H9 (cell line): ENCODE measurements around the gene SLC17A6. TPM values are rescaled to one million over a fixed set of nuclear protein-coding genes. Genes with fewer than 3 reads are reported as not detected.

Source experiments
- DNase-seq: peaks from one replicate; pipeline ENCODE4 v3.0.0-alpha.2; 2017
- H2AFZ ChIP-seq: one replicate; pipeline ENCODE4 v1.6.1; 2013; ENCODE audit warnings: mild to moderate bottlenecking, low read length, control low read depth, moderate library complexity
- H2AK5ac ChIP-seq: 2 replicates; pipeline ENCODE4 v1.6.1; 2013; ENCODE audit warnings: low read length, control low read depth, mixed read lengths; ENCODE audit not compliant: insufficient read length
- H2BK120ac ChIP-seq: one replicate; pipeline ENCODE4 v1.6.1; 2013; ENCODE audit warnings: low read depth, mild to moderate bottlenecking, low read length, control low read depth, inconsistent platforms; ENCODE audit not compliant: poor library complexity, severe bottlenecking
- H2BK12ac ChIP-seq: 2 replicates; pipeline ENCODE4 v1.6.1; 2013; ENCODE audit warnings: low read length, control low read depth, mixed read lengths, low read depth; ENCODE audit not compliant: insufficient read length
- H2BK15ac ChIP-seq: 2 replicates; pipeline ENCODE4 v1.6.1; 2013; ENCODE audit warnings: low read depth, low read length, control low read depth
- H2BK20ac ChIP-seq: one replicate; pipeline ENCODE4 v1.6.1; 2013; ENCODE audit warnings: low read depth, mild to moderate bottlenecking, low read length, control low read depth, inconsistent platforms; ENCODE audit not compliant: poor library complexity, severe bottlenecking
- H2BK5ac ChIP-seq: 2 replicates; pipeline ENCODE4 v1.6.1; 2013; ENCODE audit warnings: low read length, control low read depth, mixed read lengths; ENCODE audit not compliant: insufficient read length
- H3K14ac ChIP-seq: 2 replicates; pipeline ENCODE4 v1.6.1; 2013; ENCODE audit warnings: low read length, control low read depth; ENCODE audit not compliant: insufficient read depth
- H3K18ac ChIP-seq: 2 replicates; pipeline ENCODE4 v1.6.1; 2013; ENCODE audit warnings: low read depth, mild to moderate bottlenecking, mixed read lengths, low read length, control low read depth; ENCODE audit not compliant: insufficient read length
- H3K23ac ChIP-seq: 2 replicates; pipeline ENCODE4 v1.6.1; 2013; ENCODE audit warnings: low read length, control low read depth, mixed read lengths, low read depth; ENCODE audit not compliant: insufficient read length
- H3K23me2 ChIP-seq: 2 replicates; pipeline ENCODE4 v1.6.1; 2013; ENCODE audit warnings: low read depth, mild to moderate bottlenecking, mixed read lengths, low read length, control low read depth; ENCODE audit not compliant: insufficient read length, poor library complexity, severe bottlenecking
- H3K27ac ChIP-seq: 2 replicates; pipeline ENCODE4 v1.5.1; 2013; ENCODE audit warnings: low read length, control low read depth, mixed read lengths, low read depth; ENCODE audit not compliant: insufficient read length
- H3K27me3 ChIP-seq: 2 replicates; pipeline ENCODE4 v1.6.1; 2013; ENCODE audit warnings: low read length, control low read depth, inconsistent platforms; ENCODE audit not compliant: insufficient read depth
- H3K4ac ChIP-seq: 2 replicates; pipeline ENCODE4 v1.6.1; 2013; ENCODE audit warnings: low read depth, mild to moderate bottlenecking, control low read depth, inconsistent platforms, low read length, moderate library complexity
- H3K4me1 ChIP-seq: 2 replicates; pipeline ENCODE4 v1.6.1; 2013; ENCODE audit warnings: low read length, control low read depth, inconsistent platforms; ENCODE audit not compliant: insufficient read depth
- H3K4me2 ChIP-seq: 2 replicates; pipeline ENCODE4 v1.6.1; 2013; ENCODE audit warnings: low read length, control low read depth, mixed read lengths; ENCODE audit not compliant: insufficient read length, insufficient read depth
- H3K56ac ChIP-seq: 2 replicates; pipeline ENCODE4 v1.6.1; 2013; ENCODE audit warnings: low read depth, mild to moderate bottlenecking, mixed read lengths, low read length, control low read depth; ENCODE audit not compliant: insufficient read length
- H3K79me1 ChIP-seq: 2 replicates; pipeline ENCODE4 v1.6.1; 2013; ENCODE audit warnings: low read depth, mild to moderate bottlenecking, moderate library complexity, low read length, control low read depth, inconsistent platforms; ENCODE audit not compliant: insufficient read depth, poor library complexity, severe bottlenecking
- H3K79me2 ChIP-seq: 2 replicates; pipeline ENCODE4 v1.6.1; 2013; ENCODE audit warnings: low read length, control low read depth, inconsistent platforms; ENCODE audit not compliant: insufficient read depth
- H3K9ac ChIP-seq: 2 replicates; pipeline ENCODE4 v1.6.1; 2013; ENCODE audit warnings: low read length, control low read depth, mixed read lengths; ENCODE audit not compliant: insufficient read length; ENCODE audit errors: extremely low read depth
- H3K9me3 ChIP-seq: one replicate; pipeline ENCODE4 v1.6.1; 2013; ENCODE audit warnings: low read depth, low read length, inconsistent platforms; ENCODE audit not compliant: control insufficient read depth
- H3T11ph ChIP-seq: one replicate; pipeline ENCODE4 v1.6.1; 2013; ENCODE audit warnings: mild to moderate bottlenecking, low read length, control low read depth, inconsistent platforms
- H4K20me1 ChIP-seq: one replicate; pipeline ENCODE4 v1.6.1; 2013; ENCODE audit not compliant: control insufficient read depth, insufficient read length, insufficient read depth
- H4K5ac ChIP-seq: 2 replicates; pipeline ENCODE4 v1.6.1; 2013; ENCODE audit warnings: low read depth, mild to moderate bottlenecking, mixed read lengths, low read length, control low read depth; ENCODE audit not compliant: insufficient read length
- H4K8ac ChIP-seq: replicated peaks from 2 replicates; pipeline ENCODE4 v1.6.1; 2013; ENCODE audit warnings: low read length, control low read depth, mixed read lengths, low read depth; ENCODE audit not compliant: insufficient read length
- H4K91ac ChIP-seq: 2 replicates; pipeline ENCODE4 v1.6.1; 2013; ENCODE audit warnings: low read depth, mild to moderate bottlenecking, moderate library complexity, mixed read lengths, low read length, control low read depth; ENCODE audit not compliant: insufficient read length
- H3K27ac Mint-ChIP-seq, 3 experiments: 2 replicates in 2 of 3; 3 replicates in 1 of 3; pipeline ENCODE4 v1.8.0; 2020 to 2021; ENCODE audit warnings: mixed read lengths in 3 of 3, mild to moderate bottlenecking in 1 of 3, moderate library complexity in 1 of 3
- H3K27me3 Mint-ChIP-seq: 2 replicates; pipeline ENCODE4 v1.8.0; 2021; ENCODE audit warnings: low read depth, mild to moderate bottlenecking, moderate library complexity, mixed read lengths
- H3K36me3 Mint-ChIP-seq, 3 experiments: 2 replicates in 2 of 3; 3 replicates in 1 of 3; pipeline ENCODE4 v1.8.0; 2020 to 2021; ENCODE audit warnings: low read depth in 3 of 3, mixed read lengths in 3 of 3; ENCODE audit not compliant: insufficient read depth in 1 of 3
- H3K4me1 Mint-ChIP-seq, 2 experiments: 2 replicates each; pipeline ENCODE4 v1.8.0; 2020; ENCODE audit warnings: mixed read lengths in 2 of 2
- H3K4me3 Mint-ChIP-seq, 2 experiments: 2 replicates in 1 of 2; 3 replicates in 1 of 2; pipeline ENCODE4 v1.8.0; 2020 to 2021; ENCODE audit warnings: mild to moderate bottlenecking in 2 of 2, mixed read lengths in 2 of 2, moderate library complexity in 1 of 2
- H3K9me3 Mint-ChIP-seq, 2 experiments: 2 replicates in 1 of 2; 3 replicates in 1 of 2; pipeline ENCODE4 v1.8.0; 2020; ENCODE audit warnings: mild to moderate bottlenecking in 2 of 2, mixed read lengths in 2 of 2, moderate library complexity in 1 of 2
- CTCF ChIP-seq: fragments of 200-600 bp; sonication (generic); conservative IDR thresholded peaks from 3 replicates; pipeline ENCODE4 v1.8.0; 2021; ENCODE audit warnings: antibody characterized with exemption, mild to moderate bottlenecking
- WGBS: extraction: QIAGEN DNeasy Blood & Tissue Kit; methylation state at CpG from one replicate; pipeline ENCODE4 v1.1.7; 2013; ENCODE audit warnings: missing lambda C conversion rate, low lambda C conversion rate, mixed read lengths; ENCODE audit not compliant: insufficient read length; ENCODE audit errors: extremely low coverage; 5-methylcytosine and 5-hydroxymethylcytosine counted together
- total RNA-seq: library from RNA; stranded (reverse); gene quantifications from 2 replicates; pipeline ENCODE4 v1.2.1, GENCODE V29; 2021

SLC17A6 gene
- total RNA-seq, 1 experiment from 2014 or later: not detected

- Histone ChIP-seq H3K27me3 (peaks cover 17% of the 10 kb centered on the region; the same call in 1 of the 2 replicates), H3K4ac (no peak overlapping the region), H4K5ac (no peak overlapping the region), H3K23me2 (peaks cover 18% of the 10 kb centered on the region), H3K23ac (no peak overlapping the region), H2BK20ac (no peak overlapping the region), H4K8ac (no peak overlapping the region), H2AK5ac (no peak overlapping the region), H3K4me1 (no peaks in the 10 kb centered on the region; the same call in 1 of the 2 replicates), H3T11ph (no peak overlapping the region), H3K56ac (no peak overlapping the region), H3K79me1 (no peaks in the 10 kb centered on the region), H2BK15ac (no peak overlapping the region), H4K20me1 (no peaks in the 10 kb centered on the region), H3K27ac (no peak overlapping the region), H3K14ac (no peak overlapping the region), H3K4me2 (peak overlapping the region; percentile 74), H3K18ac (no peak overlapping the region), H3K79me2 (no peaks in the 10 kb centered on the region), H3K9ac (no peak overlapping the region), H2BK12ac (no peak overlapping the region), H2AFZ (no peak overlapping the region), H4K91ac (no peak overlapping the region), H2BK120ac (no peak overlapping the region), H3K9me3 (no peaks in the 10 kb centered on the region), H2BK5ac (no peak overlapping the region)
- peaks cover 50 to 64% of the 10 kb centered on the region in 2 experiments for H3K4me1 Mint-ChIP-seq
- H3K27ac Mint-ChIP-seq: 0 out of 7 replicates have a peak overlapping the region, but pooled peaks of 1 of the 3 experiments have one; percentile 14
- peaks cover 72% of the 10 kb centered on the region for H3K27me3 Mint-ChIP-seq
- WGBS: no CpG with 5 or more reads among the region's 34 CpGs
- H3K9me3 Mint-ChIP-seq: no peaks in the 10 kb centered on the region; a peak in 1 of 5 replicates
- no peak for TF ChIP-seq CTCF
- H3K4me3 Mint-ChIP-seq: peak overlapping the region; percentile 65 to 83
- peak; percentile 61 for DNase-seq
- H3K36me3 Mint-ChIP-seq: no peaks in the 10 kb centered on the region; a peak in 3 of 7 replicates
Measured at GRCh38 chr11:22343371-22344032, 5.3 kb downstream of the SLC17A6 start.
